H1 (cell line): Measurements from ENCODE around the gene ZBP1. TPM values are rescaled to one million over a fixed set of nuclear protein-coding genes. Genes with fewer than 3 reads are reported as not detected.

Source experiments
- ATF2 ChIP-seq: IDR thresholded peaks from 2 replicates; pipeline ENCODE4 v1.6.1; 2012; ENCODE audit warnings: low read length, inconsistent platforms
- RFX5 ChIP-seq: IDR thresholded peaks from 2 replicates; pipeline ENCODE4 v1.6.1; 2011; ENCODE audit warnings: low read depth, low read length, improper control_type of control experiment, borderline replicate concordance
- polyA plus RNA-seq, 7 experiments: library from polyadenylated mRNA; depleted of rRNA in 3 of 7; stranded (reverse) in 5 of 7; unstranded in 2 of 7; fragments of >200 nt in 5 of 7; fragments of 200-250 nt in 2 of 7; gene quantifications; 1 replicate in 5 of 7; 2 replicates in 1 of 7; 4 replicates in 1 of 7; pipeline versions ENCODE4 v1.2.1 to v1.2.3, GENCODE V29; 2011 to 2013; ENCODE audit warnings: missing spikeins in 2 of 7, mixed read lengths in 2 of 7
- total RNA-seq: library from RNA; stranded (reverse); fragmentation: NEBNext Ultra II Directional; extraction: Animal tissue kit (Norgen Biotek cat#: 25700); gene quantifications from 2 replicates; pipeline ENCODE4 v1.2.1, GENCODE V29; 2021

ZBP1 gene
- total and polyA plus RNA-seq, 2 of the 8 experiments (the other 6 are each of a cell fraction or from before 2014, with no cell fraction given), result not detected

GRCh38 chr20:57655809-57656155 is 35.6 kb upstream of the ZBP1 start (continued):
- TF ChIP-seq ATF2, result no peak
- TF ChIP-seq RFX5, result no peak
- TF ChIP-seq, all 59 proteins: peak for 0
